Testis (tissue), 3 donors: ENCODE measurements around the gene TRAPPC12. TPM values are rescaled to one million over a fixed set of nuclear protein-coding genes. Genes with fewer than 3 reads are reported as not detected.
"Not testable (repeated sequence)": the region's sequence is repeated elsewhere in the genome, so short reads cannot be mapped to it uniquely, and the experiment has no call there.

Experiments
- DNase-seq: peaks from one replicate; pipeline ENCODE4 v3.0.0-alpha.2; 2019
- H3K27ac ChIP-seq, 2 donors: fragments of 200-600 bp; sonication (generic); one replicate each; pipeline ENCODE4 v1.5.1; 2019
- H3K27me3 ChIP-seq: fragments of 200-600 bp; sonication (generic); one replicate; pipeline ENCODE4 v1.5.1; 2019
- H3K36me3 ChIP-seq: fragments of 200-600 bp; sonication (generic); one replicate; pipeline ENCODE4 v1.5.1; 2017; ENCODE audit warnings: low read depth; ENCODE audit errors: missing control alignments
- H3K4me1 ChIP-seq: fragments of 200-600 bp; sonication (generic); one replicate; pipeline ENCODE4 v1.5.1; 2019
- H3K4me3 ChIP-seq, 2 donors: fragments of 200-600 bp; sonication (generic); one replicate each; pipeline ENCODE4 v1.5.1; 2017 to 2019
- H3K9me3 ChIP-seq: fragments of 200-600 bp; sonication (generic); one replicate; pipeline ENCODE4 v1.5.1; 2017
- POLR2A ChIP-seq: fragments of 450-650 bp; IDR thresholded peaks from one replicate; pipeline ENCODE4 v1.6.1; 2017; ENCODE audit warnings: antibody characterized with exemption, mild to moderate bottlenecking, moderate library complexity
- WGBS, 2 donors: methylation state at CpG; one replicate each; pipeline ENCODE4 v1.1.5; 2018; 5-methylcytosine and 5-hydroxymethylcytosine counted together
- intact Hi-C: fragments of 100-400 bp; cut with DNase I; formaldehyde crosslinking; loops from one replicate; pipeline ENCODE4 v1.15.1; 2023; ENCODE audit warnings: low total_unique reads
- polyA plus RNA-seq: library from polyadenylated mRNA; stranded (reverse); fragments of 350-450 nt; fragmentation: Illumina TruSeq; extraction: RNeasy Lipid Tissue Mini Kit (QIAGEN cat#74804); gene quantifications from one replicate; pipeline ENCODE4 v1.2.3, GENCODE V29; 2014; ENCODE audit warnings: low read depth, low replicate concordance; ENCODE audit not compliant: insufficient read depth
- total RNA-seq, 2 donors: library from RNA; depleted of rRNA; stranded (reverse); fragments of >200 nt; gene quantifications; one replicate each; pipeline ENCODE4 v1.2.3, GENCODE V29; 2016
- TF ChIP-seq, protein P1 (sequence below), 3 experiments: fragments of 450-650 bp in 2 of 3; fragments of 200-600 bp in 1 of 3; sonication (generic) in 1 of 3; IDR thresholded peaks; one replicate each; pipeline ENCODE4 v1.5.1; 2016 to 2019; ENCODE audit warnings: antibody characterized with exemption in 3 of 3, mild to moderate bottlenecking in 2 of 3, moderate library complexity in 1 of 3

Gene TRAPPC12
- total and polyA plus RNA-seq, 3 donors from 2014 or later: 172 to 406 (median 236) TPM

- no peak for DNase-seq
- Histone ChIP-seq H3K9me3 (no peaks in the 10 kb centered on the region), H3K27me3 (no peaks in the 10 kb centered on the region), H3K27ac (no peak overlapping the region), H3K36me3 (no peaks in the 10 kb centered on the region), H3K4me3 (no peak overlapping the region), H3K4me1 (peaks cover 9% of the 10 kb centered on the region)
- intact Hi-C loops: no loop called here
- WGBS, 2 donors: 77 to 81% methylated on average over 28 to 29 of the region's 29 CpGs
- TF ChIP-seq POLR2A: no peak
- TF ChIP-seq, protein P1, sequence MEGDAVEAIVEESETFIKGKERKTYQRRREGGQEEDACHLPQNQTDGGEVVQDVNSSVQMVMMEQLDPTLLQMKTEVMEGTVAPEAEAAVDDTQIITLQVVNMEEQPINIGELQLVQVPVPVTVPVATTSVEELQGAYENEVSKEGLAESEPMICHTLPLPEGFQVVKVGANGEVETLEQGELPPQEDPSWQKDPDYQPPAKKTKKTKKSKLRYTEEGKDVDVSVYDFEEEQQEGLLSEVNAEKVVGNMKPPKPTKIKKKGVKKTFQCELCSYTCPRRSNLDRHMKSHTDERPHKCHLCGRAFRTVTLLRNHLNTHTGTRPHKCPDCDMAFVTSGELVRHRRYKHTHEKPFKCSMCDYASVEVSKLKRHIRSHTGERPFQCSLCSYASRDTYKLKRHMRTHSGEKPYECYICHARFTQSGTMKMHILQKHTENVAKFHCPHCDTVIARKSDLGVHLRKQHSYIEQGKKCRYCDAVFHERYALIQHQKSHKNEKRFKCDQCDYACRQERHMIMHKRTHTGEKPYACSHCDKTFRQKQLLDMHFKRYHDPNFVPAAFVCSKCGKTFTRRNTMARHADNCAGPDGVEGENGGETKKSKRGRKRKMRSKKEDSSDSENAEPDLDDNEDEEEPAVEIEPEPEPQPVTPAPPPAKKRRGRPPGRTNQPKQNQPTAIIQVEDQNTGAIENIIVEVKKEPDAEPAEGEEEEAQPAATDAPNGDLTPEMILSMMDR (IDR thresholded peaks at IDR 0.05): no peak
These were observed 113.6 kb downstream of the TRAPPC12 start for GRCh38 chr2:3492951-3493614.

DNA sequence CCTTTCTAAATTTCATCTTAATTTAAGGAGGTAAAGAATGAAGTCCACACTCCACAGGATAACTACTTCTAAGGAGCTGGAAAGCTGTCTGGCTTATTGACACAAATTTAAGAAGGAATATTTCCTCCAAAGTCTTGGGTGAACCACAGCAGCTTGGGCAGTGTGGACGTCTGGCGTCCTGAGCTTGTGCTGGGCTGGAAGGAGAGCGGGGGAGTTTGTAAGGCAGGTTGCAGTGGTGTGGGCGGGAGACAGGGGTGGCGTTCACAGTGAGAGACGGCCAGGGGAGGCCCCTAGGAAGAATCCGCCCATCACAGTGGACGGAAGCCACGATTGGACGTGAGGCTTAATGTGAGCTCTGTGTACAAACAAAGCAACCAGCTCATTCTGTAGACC is 114.1 kb downstream of the TRAPPC12 start:
- peak overlapping the region in 1 of 2 donors; percentile 45 for H3K27ac ChIP-seq
- 27 to 49% methylated on average over 10 of the region's 10 CpGs for WGBS, 2 donors

DNA sequence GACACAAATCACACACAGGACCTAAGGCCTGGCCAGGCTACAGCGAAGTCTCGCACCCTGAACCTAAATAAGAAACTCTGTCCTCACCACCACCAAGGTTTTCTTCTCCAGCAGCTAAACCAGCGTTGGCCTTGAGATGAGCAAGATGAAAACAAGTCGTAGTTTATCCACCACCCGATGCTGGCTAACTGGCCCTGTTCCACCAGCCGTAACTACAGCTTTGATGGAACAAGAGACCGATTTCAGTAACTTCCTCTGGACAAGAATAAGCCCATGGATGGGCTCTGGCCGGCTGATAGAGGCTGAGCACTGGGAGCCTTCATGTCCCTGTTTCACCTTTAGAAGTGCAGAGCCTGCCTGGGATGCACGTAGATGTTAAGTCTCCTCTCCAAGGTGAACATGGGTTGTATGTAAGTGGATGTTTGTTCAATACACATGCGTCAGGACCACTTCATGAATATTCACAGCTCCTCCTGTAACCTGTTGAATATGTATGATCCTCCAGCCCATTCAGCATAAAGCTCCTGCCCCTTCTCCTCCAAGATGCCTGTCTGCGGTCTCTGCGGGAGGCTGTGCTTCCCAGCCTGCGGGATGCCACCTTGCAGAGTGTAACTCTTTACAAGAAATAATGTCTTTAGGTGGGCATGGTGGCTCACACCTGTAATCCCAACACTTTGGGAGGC is 115.6 kb downstream of the TRAPPC12 start:
- no peaks in the 10 kb centered on the region for H3K36me3 ChIP-seq
- no peaks in the 10 kb centered on the region for H3K9me3 ChIP-seq
- no peaks in the 10 kb centered on the region for H3K27me3 ChIP-seq
- H3K4me1 ChIP-seq: peaks cover 9% of the 10 kb centered on the region
- intact Hi-C loops: no loop called here
- no peak for DNase-seq
- WGBS, 2 donors: 90 to 93% methylated on average over 11 to 13 of the region's 13 CpGs
- TF ChIP-seq, protein P1 (IDR thresholded peaks at IDR 0.05): no peak
- no peak for TF ChIP-seq POLR2A
- no peak overlapping the region for H3K4me3 ChIP-seq
- no peak overlapping the region for H3K27ac ChIP-seq

More for the DNA sequence above, 114.1 kb downstream of the TRAPPC12 start:
- DNase-seq: peak; percentile 86
- H3K9me3 ChIP-seq: no peaks in the 10 kb centered on the region
- peaks cover 9% of the 10 kb centered on the region for H3K4me1 ChIP-seq
- intact Hi-C loops: no loop called here
- H3K27me3 ChIP-seq: no peaks in the 10 kb centered on the region
- TF ChIP-seq, protein P1 (IDR thresholded peaks at IDR 0.05): no peak
- TF ChIP-seq POLR2A: no peak
- no peaks in the 10 kb centered on the region for H3K36me3 ChIP-seq
- no peak overlapping the region for H3K4me3 ChIP-seq

DNA sequence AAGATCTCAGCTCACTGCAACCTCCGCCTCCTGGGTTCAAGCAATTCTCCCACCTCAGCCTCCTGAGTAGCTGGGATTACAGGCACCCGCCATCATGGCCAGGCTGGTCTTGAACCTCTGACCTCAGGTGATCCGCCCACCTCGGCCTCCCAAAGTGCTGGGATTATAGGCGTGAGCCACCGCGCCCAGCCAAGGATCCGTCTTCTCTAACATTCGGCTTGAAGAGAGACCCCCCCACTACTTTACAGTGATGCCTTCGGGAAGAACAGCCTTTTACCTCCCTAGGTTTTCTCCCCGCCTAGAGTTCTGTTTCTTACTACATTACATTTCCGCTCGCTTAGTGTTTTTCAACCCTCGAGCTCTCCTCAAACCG is 117.2 kb downstream of the TRAPPC12 start:
- H3K27me3 ChIP-seq, H3K4me3 ChIP-seq, H3K9me3 ChIP-seq, H3K36me3 ChIP-seq, DNase-seq, H3K4me1 ChIP-seq, intact Hi-C loops, H3K27ac ChIP-seq: not testable (repeated sequence)
- 90 to 94% methylated on average over 15 of the region's 15 CpGs for WGBS, 2 donors

DNA sequence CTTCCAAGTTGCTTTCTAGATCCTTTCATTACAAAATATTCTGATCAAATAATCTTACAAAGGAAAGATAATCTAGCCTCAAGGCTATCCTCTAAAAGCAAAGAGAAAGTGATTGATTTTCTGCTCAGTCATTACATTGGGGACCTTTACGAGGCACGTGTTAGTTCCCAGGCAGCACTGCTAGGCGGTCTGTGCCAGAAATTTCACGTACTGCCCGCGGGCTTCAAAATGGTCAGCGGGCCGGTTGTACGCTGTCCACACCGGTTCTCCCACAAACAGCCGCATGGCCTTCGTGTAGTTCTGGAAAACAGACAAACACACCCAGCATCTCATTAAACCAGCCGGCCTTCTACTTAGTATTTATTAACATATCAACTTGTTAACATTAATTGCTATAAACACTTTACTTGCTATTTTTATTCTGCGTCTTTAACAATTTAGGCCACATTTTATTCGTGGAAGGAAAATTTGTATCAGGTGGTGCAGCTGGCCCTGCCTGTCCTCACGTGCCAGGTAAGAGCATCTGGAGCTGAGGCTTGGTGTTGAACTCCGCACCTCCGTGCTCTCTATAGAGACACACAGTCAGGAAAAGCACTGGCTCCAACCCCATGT is 119.4 kb downstream of the TRAPPC12 start:
- no peaks in the 10 kb centered on the region for H3K27me3 ChIP-seq
- H3K36me3 ChIP-seq: no peaks in the 10 kb centered on the region
- no peak overlapping the region for H3K4me3 ChIP-seq
- 94 to 95% methylated on average over 18 of the region's 18 CpGs for WGBS, 2 donors
- no peak for TF ChIP-seq POLR2A
- TF ChIP-seq, protein P1 (IDR thresholded peaks at IDR 0.05): no peak
- peaks cover 1% of the 10 kb centered on the region for H3K4me1 ChIP-seq
- no peaks in the 10 kb centered on the region for H3K9me3 ChIP-seq
- no peak overlapping the region for H3K27ac ChIP-seq
- intact Hi-C loops: no loop called here
- DNase-seq: no peak
